HepG2 (cell line): ENCODE results near the gene DLEC1. TPM values are rescaled to one million over a fixed set of nuclear protein-coding genes. Genes with fewer than 3 reads are reported as not detected.

ENCODE experiments used
- ATAC-seq: fragments of 200-7000 bp; cut with Tn5 transposase; 3 replicates; pipeline ENCODE4 v1.9.1; 2020; ENCODE audit warnings: mild to moderate bottlenecking, moderate library complexity
- BruUV-seq: library from RNA; stranded (reverse); fragments of 400-500 nt; replicated peaks from 2 replicates; lab custom pipeline; 2021; lab: Mats Ljungman, UMichigan
- CTCF ChIA-PET: fragments of 300-600 bp; formaldehyde crosslinking; extraction: SDS; loops from one replicate; lab custom pipeline; 2021; ENCODE audit warnings: low total read pairs, inconsistent platforms, low intra/inter-chr PET ratio; lab: Yijun Ruan, JAX
- POLR2A ChIA-PET: fragments of 350-600 bp; sonication (Branson Sonifier 250); formaldehyde crosslinking; loops from one replicate; lab custom pipeline; 2020; ENCODE audit warnings: antibody characterized with exemption, inconsistent platforms; lab: Yijun Ruan, JAX
- DNase-seq: peaks from one replicate; pipeline ENCODE4 v3.0.0-alpha.2; 2015; ENCODE audit warnings: low spot score
- FAIRE-seq: peaks from 3 replicates; lab custom pipeline; 2011; peaks lifted over from hg19 to GRCh38; lab: Jason Lieb, UNC
- H2AFZ ChIP-seq: one replicate; pipeline ENCODE4 v1.6.1; 2011; ENCODE audit warnings: low read length, inconsistent platforms
- H3K27ac ChIP-seq: fragments of 300-600 bp; 3 replicates; pipeline ENCODE4 v1.8.0; 2011; ENCODE audit warnings: mixed run types, mild to moderate bottlenecking, mixed read lengths, low read length, inconsistent platforms; ENCODE audit not compliant: insufficient read depth; ENCODE audit errors: extremely low read length
- H3K27me3 ChIP-seq, 2 experiments: fragments of 200-600 bp in 1 of 2; 2 replicates in 1 of 2; 3 replicates in 1 of 2; pipeline versions ENCODE4 v1.6.0 to v1.8.0; 2011; ENCODE audit warnings: low read length in 2 of 2, mild to moderate bottlenecking in 2 of 2, moderate library complexity in 2 of 2, inconsistent platforms in 1 of 2; ENCODE audit not compliant: insufficient read depth in 2 of 2, control insufficient read depth in 1 of 2
- H3K36me3 ChIP-seq, 2 experiments: fragments of 200-600 bp in 1 of 2; replicated peaks in 1 of 2; 2 replicates in 1 of 2; 3 replicates in 1 of 2; pipeline versions ENCODE4 v1.5.1 to v1.8.0; 2011; ENCODE audit warnings: low read length in 2 of 2, inconsistent platforms in 1 of 2; ENCODE audit not compliant: insufficient read depth in 2 of 2, control insufficient read depth in 1 of 2
- H3K4me1 ChIP-seq: 2 replicates; pipeline ENCODE4 v1.5.1; 2012; ENCODE audit warnings: low read length, inconsistent platforms; ENCODE audit not compliant: insufficient read depth
- H3K4me2 ChIP-seq: 2 replicates; pipeline ENCODE4 v1.6.0; 2011; ENCODE audit warnings: low read depth, low read length, inconsistent platforms
- H3K4me3 ChIP-seq, 3 experiments: fragments of 200-600 bp in 1 of 3; sonication (generic), shearing (Covaris generic) in 1 of 3; replicated peaks in 1 of 3; 2 replicates each; pipeline ENCODE4 v1.5.1; 2011 to 2016; ENCODE audit warnings: low read length in 3 of 3, inconsistent platforms in 2 of 3, low read depth in 2 of 3, mild to moderate bottlenecking in 2 of 3, control low read depth in 1 of 3, mixed read lengths in 1 of 3; ENCODE audit not compliant: insufficient read depth in 1 of 3
- H3K79me2 ChIP-seq: one replicate; pipeline ENCODE4 v1.6.1; 2011; ENCODE audit warnings: low read length, inconsistent platforms; ENCODE audit not compliant: insufficient read depth
- H3K9ac ChIP-seq: 2 replicates; pipeline ENCODE4 v1.6.0; 2011; ENCODE audit warnings: mild to moderate bottlenecking, low read depth, low read length, inconsistent platforms; ENCODE audit not compliant: insufficient read depth
- H3K9me3 ChIP-seq: 2 replicates; pipeline ENCODE4 v1.5.1; 2012; ENCODE audit warnings: mild to moderate bottlenecking, low read length
- H4K20me1 ChIP-seq: 2 replicates; pipeline ENCODE4 v1.6.0; 2011; ENCODE audit warnings: inconsistent platforms, mild to moderate bottlenecking, low read length, moderate library complexity; ENCODE audit not compliant: insufficient read depth
- GMEB1 ChIP-seq: sonication (generic); formaldehyde crosslinking; IDR thresholded peaks from 2 replicates; pipeline ENCODE4 v1.5.1; 2020; ENCODE audit warnings: missing genetic modification reagents, mild to moderate bottlenecking, borderline replicate concordance
- NR2F2 ChIP-seq: IDR thresholded peaks from 2 replicates; pipeline ENCODE4 v1.6.1; 2012; ENCODE audit warnings: low read depth, inconsistent platforms, borderline replicate concordance
- PPARG ChIP-seq: conservative IDR thresholded peaks from 2 replicates; pipeline ENCODE4 v1.6.1; 2016; ENCODE audit warnings: missing biosample characterization, missing genetic modification reagents
- ZMAT3 ChIP-seq: sonication (generic); formaldehyde crosslinking; conservative IDR thresholded peaks from 2 replicates; pipeline ENCODE4 v1.7.0; 2021; ENCODE audit warnings: missing genetic modification reagents
- ZNF296 ChIP-seq: sonication (generic); formaldehyde crosslinking; conservative IDR thresholded peaks from 2 replicates; pipeline ENCODE4 v1.5.0; 2020; ENCODE audit warnings: mild to moderate bottlenecking, missing genetic modification reagents
- ZNF644 ChIP-seq: IDR thresholded peaks from 2 replicates; pipeline ENCODE4 v1.6.1; 2016; ENCODE audit warnings: low read depth
- ZNF691 ChIP-seq: sonication (generic); formaldehyde crosslinking; IDR thresholded peaks from 2 replicates; pipeline ENCODE4 v1.4.0; 2020; ENCODE audit warnings: missing genetic modification reagents, low read depth, mild to moderate bottlenecking, borderline replicate concordance
- ZNF710 ChIP-seq: sonication (generic); formaldehyde crosslinking; IDR thresholded peaks from 2 replicates; pipeline ENCODE4 v1.5.0; 2020; ENCODE audit warnings: mild to moderate bottlenecking, missing genetic modification reagents, borderline replicate concordance
- WGBS: methylation state at CpG from one replicate; pipeline ENCODE4 v1.1.6; 2017; ENCODE audit warnings: low lambda C conversion rate; 5-methylcytosine and 5-hydroxymethylcytosine counted together
- in situ Hi-C: cut with HindIII; loops from 2 replicates; pipeline ENCODE4 v1.10.0; 2017; ENCODE audit warnings: low pct_unique_long_range_greater_than_20kb; ENCODE audit not compliant: extremely low pct_ligation_motif_present
- intact Hi-C: fragments of 100-400 bp; cut with micrococcal nuclease; formaldehyde crosslinking; loops from one replicate; pipeline ENCODE4 v1.10.0; 2022; ENCODE audit not compliant: unreplicated experiment
- polyA plus RNA-seq, 8 experiments: library from polyadenylated mRNA; depleted of rRNA in 3 of 8; stranded (reverse) in 7 of 8; unstranded in 1 of 8; fragments of >200 nt; fragmentation: Illumina TruSeq in 4 of 8; extraction: Trizol in 4 of 8; gene quantifications; 2 replicates each; pipeline versions ENCODE4 v1.2.1 to v1.2.3, GENCODE V29; 2011 to 2016; ENCODE audit warnings: low read depth in 4 of 8, missing spikeins in 1 of 8, mixed read lengths in 1 of 8; ENCODE audit not compliant: insufficient read depth in 1 of 8
- total RNA-seq, 5 experiments: library from RNA; depleted of rRNA; stranded (reverse); fragments of >200 nt; fragmentation: Illumina TruSeq; extraction: Trizol; gene quantifications; 2 replicates each; pipeline ENCODE4 v1.2.3, GENCODE V29; 2016; ENCODE audit warnings: low read depth in 1 of 5

The DLEC1 gene
- total and polyA plus RNA-seq, 2 of the 13 experiments (the other 11 are each of a cell fraction or from before 2014, with no cell fraction given) = 0.09 TPM; not detected in 1

DNA sequence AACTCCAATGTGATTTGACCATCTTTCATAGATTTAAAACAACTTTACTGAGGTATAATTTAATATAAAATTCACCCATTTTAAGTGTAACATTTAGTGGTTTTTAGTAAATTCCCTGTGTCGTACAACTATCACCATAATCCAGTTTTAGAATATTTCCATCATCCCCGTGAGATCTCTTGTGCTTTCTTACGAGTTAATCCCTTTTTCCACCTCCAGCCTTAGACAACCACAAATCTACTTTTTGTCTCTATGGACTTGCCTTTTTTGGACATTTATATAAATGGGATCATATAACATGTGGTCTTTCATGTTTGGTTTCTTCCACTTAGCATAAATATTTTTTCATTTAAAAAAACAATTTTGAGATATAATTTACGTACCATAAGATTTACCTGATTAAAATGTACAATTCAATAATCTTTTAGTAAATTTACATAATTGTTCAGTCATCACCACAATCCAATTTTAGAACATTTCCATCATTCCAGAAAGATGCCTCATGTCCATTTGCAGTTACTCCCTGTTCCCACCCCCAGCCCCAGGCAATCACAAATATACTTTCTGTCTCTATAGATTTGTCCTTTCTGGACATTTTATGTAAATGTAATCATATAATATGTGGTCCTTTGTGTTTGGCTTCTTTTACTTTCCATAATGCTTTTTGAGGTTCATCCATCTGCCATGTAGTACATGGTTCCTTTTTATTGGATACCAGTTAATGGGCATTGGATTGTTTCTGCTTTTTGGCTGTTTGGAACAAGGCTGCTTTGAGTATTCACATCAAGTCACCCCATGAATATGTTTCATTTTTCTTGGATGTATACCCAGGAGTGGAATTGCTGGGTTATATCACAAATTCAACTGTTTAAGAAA lies 129.4 kb downstream of the DLEC1 start (continued):
- TF ChIP-seq GMEB1 (CRISPR knock-in tag) (no peak), ZNF710 (CRISPR knock-in tag) (no peak), ZNF644 (no peak)

DNA sequence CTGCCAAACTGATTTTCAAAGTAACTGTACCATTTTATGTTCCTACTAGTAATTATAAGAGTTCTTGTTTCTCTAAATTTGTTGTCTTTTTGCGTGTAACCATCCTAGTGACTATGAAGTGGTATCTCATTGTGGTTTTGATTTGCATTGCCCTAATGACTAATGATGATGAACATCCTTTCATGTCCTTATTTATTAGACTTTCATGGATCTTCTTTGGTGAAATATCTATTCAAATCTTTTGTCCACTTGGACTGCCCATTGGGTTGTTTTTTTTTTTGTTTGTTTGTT lies 130.0 kb downstream of the DLEC1 start:
- TF ChIP-seq ZMAT3 (CRISPR knock-in tag) = no peak
- TF ChIP-seq PPARG (CRISPR knock-in tag) = no peak
- TF ChIP-seq ZNF296 (CRISPR knock-in tag) = no peak
- no peak for TF ChIP-seq NR2F2
- TF ChIP-seq ZNF691 (CRISPR knock-in tag) = no peak
- intact Hi-C loops = no loop called here
- Histone ChIP-seq H3K27ac (no peak overlapping the region), H3K79me2 (peaks cover 82% of the 10 kb centered on the region), H2AFZ (no peak overlapping the region), H3K9ac (no peak overlapping the region), H4K20me1 (peaks cover 22% of the 10 kb centered on the region), H3K27me3 (no peaks in the 10 kb centered on the region; a peak in 1 of 5 replicates), H3K4me2 (no peak overlapping the region), H3K4me1 (peaks cover 54% of the 10 kb centered on the region), H3K4me3 (no peak overlapping the region), H3K36me3 (no peaks in the 10 kb centered on the region; a peak in 1 of 5 replicates), H3K9me3 (no peaks in the 10 kb centered on the region)
- WGBS = 93% methylated on average over 1 of the region's 1 CpG
- DNase-seq (no peak), FAIRE-seq (no peak), ATAC-seq (no peak)
- CTCF ChIA-PET = no interaction called here
- BruUV-seq = no TSS peak
- in situ Hi-C loops = no loop called here
- POLR2A ChIA-PET = no interaction called here
